ENCODE data around the gene ANKRD12. TPM values are rescaled to one million over a fixed set of nuclear protein-coding genes. Genes with fewer than 3 reads are reported as not detected.

Gene ANKRD12
- total and polyA plus RNA-seq, 2 experiments from 2014 or later, result 23.9 to 92.4 TPM

GRCh38 chr18:9177031-9177430, 40.5 kb downstream of the ANKRD12 start (continued):
- TF ChIP-seq ZNF462 (CRISPR knock-in tag; IDR thresholded peaks at IDR 0.05) (no peak), ZNF114 (CRISPR knock-in tag; IDR thresholded peaks at IDR 0.05) (no peak)

DNA sequence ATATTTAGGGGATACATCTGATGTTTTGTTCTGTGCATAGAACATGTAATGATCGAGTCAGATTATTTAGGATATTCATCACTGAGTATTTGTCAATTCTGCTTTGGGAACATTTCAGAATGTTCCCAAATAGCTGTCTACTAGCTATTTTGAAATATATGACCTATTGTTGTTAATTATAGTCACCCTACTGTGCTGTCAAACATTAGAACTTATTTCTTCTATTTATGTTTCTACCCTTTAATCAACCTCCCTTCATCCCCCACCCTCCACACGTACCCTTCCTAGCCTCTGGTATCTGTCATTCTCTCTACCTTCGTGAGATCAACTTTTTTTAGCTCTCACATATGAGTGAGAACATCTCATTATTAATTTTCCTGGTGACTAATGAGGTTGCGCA, 40.9 kb downstream of the ANKRD12 start:
- no peaks in the 10 kb centered on the region for H3F3A ChIP-seq (replicated peaks; ENCODE audit: low read depth)
- H3K4me3 ChIP-seq, result no peak overlapping the region
- H3K4me1 Mint-ChIP-seq, result peaks cover 2% of the 10 kb centered on the region; the same call in 1 of the 3 replicates
- peaks cover 83% of the 10 kb centered on the region for H3K79me2 ChIP-seq (replicated peaks; ENCODE audit: insufficient read depth)
- ATAC-seq (no peak), DNase-seq (ENCODE audit: low spot score) (no peak)
- TF ChIP-seq JUNB (IDR thresholded peaks at IDR 0.05; ENCODE audit: unreplicated experiment) (no peak), CREB1 (CRISPR knock-in tag; IDR thresholded peaks at IDR 0.05; ENCODE audit: low read depth) (no peak), ETS1 (IDR thresholded peaks at IDR 0.05) (no peak), REST (IDR thresholded peaks at IDR 0.05; ENCODE audit: unreplicated experiment) (no peak), ZNF114 (CRISPR knock-in tag; IDR thresholded peaks at IDR 0.05) (no peak)
- TF ChIP-seq, protein P1, sequence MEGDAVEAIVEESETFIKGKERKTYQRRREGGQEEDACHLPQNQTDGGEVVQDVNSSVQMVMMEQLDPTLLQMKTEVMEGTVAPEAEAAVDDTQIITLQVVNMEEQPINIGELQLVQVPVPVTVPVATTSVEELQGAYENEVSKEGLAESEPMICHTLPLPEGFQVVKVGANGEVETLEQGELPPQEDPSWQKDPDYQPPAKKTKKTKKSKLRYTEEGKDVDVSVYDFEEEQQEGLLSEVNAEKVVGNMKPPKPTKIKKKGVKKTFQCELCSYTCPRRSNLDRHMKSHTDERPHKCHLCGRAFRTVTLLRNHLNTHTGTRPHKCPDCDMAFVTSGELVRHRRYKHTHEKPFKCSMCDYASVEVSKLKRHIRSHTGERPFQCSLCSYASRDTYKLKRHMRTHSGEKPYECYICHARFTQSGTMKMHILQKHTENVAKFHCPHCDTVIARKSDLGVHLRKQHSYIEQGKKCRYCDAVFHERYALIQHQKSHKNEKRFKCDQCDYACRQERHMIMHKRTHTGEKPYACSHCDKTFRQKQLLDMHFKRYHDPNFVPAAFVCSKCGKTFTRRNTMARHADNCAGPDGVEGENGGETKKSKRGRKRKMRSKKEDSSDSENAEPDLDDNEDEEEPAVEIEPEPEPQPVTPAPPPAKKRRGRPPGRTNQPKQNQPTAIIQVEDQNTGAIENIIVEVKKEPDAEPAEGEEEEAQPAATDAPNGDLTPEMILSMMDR (conservative IDR thresholded peaks at IDR 0.05; ENCODE audit: low read depth in 2 of 2), result no peak
- H4K20me1 ChIP-seq (replicated peaks; ENCODE audit: insufficient read depth), result no peaks in the 10 kb centered on the region; the same call in 1 of the 2 replicates
- no peaks in the 10 kb centered on the region for H3K9me3 Mint-ChIP-seq
- H3K9me2 ChIP-seq (ENCODE audit: insufficient read depth), result peaks cover 4% of the 10 kb centered on the region; the same call in 1 of the 2 replicates
- no peak overlapping the region for H3K27ac Mint-ChIP-seq
- no peaks in the 10 kb centered on the region for H3K4me1 ChIP-seq (ENCODE audit: insufficient read depth)
- no peaks in the 10 kb centered on the region for H3K36me3 ChIP-seq (ENCODE audit: insufficient read depth)
- no peak overlapping the region for H3K4me2 ChIP-seq
- H3K4me3 Mint-ChIP-seq, result no peak overlapping the region
- no peak overlapping the region for H3K27ac ChIP-seq (ENCODE audit: low read depth)
- no peak overlapping the region for H2AFZ ChIP-seq
- no peaks in the 10 kb centered on the region for H3K27me3 ChIP-seq (ENCODE audit: insufficient read depth)
- peaks cover 6% of the 10 kb centered on the region; the same call in 2 of the 3 replicates for H3K36me3 Mint-ChIP-seq (ENCODE audit: low read depth)
- peaks cover 1% of the 10 kb centered on the region for H3K27me3 Mint-ChIP-seq (ENCODE audit: insufficient read depth, low read depth, poor library complexity)
